SJCRH30 (cell line): Measurements from ENCODE around the gene KDM7A. TPM values are rescaled to one million over a fixed set of nuclear protein-coding genes. Genes with fewer than 3 reads are reported as not detected.
A peak's percentile ranks its signal among the peaks of the same experiment; 100 is the strongest.
"Not testable (repeated sequence)": the region's sequence is repeated elsewhere in the genome, so short reads cannot be mapped to it uniquely, and the experiment has no call there.

Source experiments
- DNase-seq, 2 experiments: peaks; one replicate each; pipeline ENCODE4 v3.0.0-alpha.2; 2015 to 2020
- H3K27ac ChIP-seq: fragments of 250-450 bp; sonication (Bioruptor Pico); 2 replicates; pipeline ENCODE4 v1.5.1; 2020; ENCODE audit warnings: mild to moderate bottlenecking, moderate library complexity
- H3K27me3 ChIP-seq: fragments of 250-450 bp; sonication (Bioruptor Pico); 2 replicates; pipeline ENCODE4 v1.5.1; 2020; ENCODE audit warnings: mild to moderate bottlenecking, moderate library complexity
- H3K36me3 ChIP-seq: fragments of 250-450 bp; sonication (Bioruptor Pico); 2 replicates; pipeline ENCODE4 v1.5.1; 2020; ENCODE audit warnings: mild to moderate bottlenecking, moderate library complexity
- H3K4me1 ChIP-seq: fragments of 250-450 bp; sonication (Bioruptor Pico); 2 replicates; pipeline ENCODE4 v1.5.1; 2020; ENCODE audit warnings: mild to moderate bottlenecking, moderate library complexity
- H3K4me3 ChIP-seq: fragments of 250-450 bp; sonication (Bioruptor Pico); 2 replicates; pipeline ENCODE4 v1.5.1; 2020; ENCODE audit warnings: mild to moderate bottlenecking, moderate library complexity
- H3K9me3 ChIP-seq: fragments of 250-450 bp; sonication (Bioruptor Pico); replicated peaks from 2 replicates; pipeline ENCODE4 v1.5.1; 2020; ENCODE audit warnings: mild to moderate bottlenecking, moderate library complexity
- total RNA-seq: library from RNA; depleted of rRNA; stranded (reverse); fragments of >200 nt; shearing (Covaris generic); gene quantifications from 2 replicates; pipeline ENCODE4 v1.2.3, GENCODE V29; 2014

The KDM7A gene
- total RNA-seq, 1 experiment from 2014 or later, result 1.8 TPM

GRCh38 chr7:140209866-140210609 is 33.3 kb upstream of the KDM7A start:
- DNase-seq, result no peak
- no peaks in the 10 kb centered on the region for H3K9me3 ChIP-seq
- no peaks in the 10 kb centered on the region for H3K4me1 ChIP-seq
- H3K36me3 ChIP-seq, result no peaks in the 10 kb centered on the region
- 0 out of 2 replicates have a peak, but pooled peaks cover 6% of the 10 kb centered on the region for H3K27me3 ChIP-seq
- no peak overlapping the region for H3K4me3 ChIP-seq
- no peak overlapping the region for H3K27ac ChIP-seq

GRCh38 chr7:140206616-140207389 is 30.0 kb upstream of the KDM7A start:
- Histone ChIP-seq H3K4me3 (no peak overlapping the region), H3K4me1 (no peaks in the 10 kb centered on the region), H3K36me3 (no peaks in the 10 kb centered on the region), H3K9me3 (no peaks in the 10 kb centered on the region), H3K27me3 (peaks cover 3% of the 10 kb centered on the region; the same call in 1 of the 2 replicates), H3K27ac (no peak overlapping the region)
- DNase-seq, result no peak

- Histone ChIP-seq H3K27ac (no peak overlapping the region), H3K9me3 (no peaks in the 10 kb centered on the region), H3K4me1 (no peaks in the 10 kb centered on the region), H3K36me3 (no peaks in the 10 kb centered on the region), H3K4me3 (no peak overlapping the region), H3K27me3 (peaks cover 3% of the 10 kb centered on the region; the same call in 1 of the 2 replicates)
- DNase-seq, result no peak
Observed at GRCh38 chr7:140205600-140205999, 28.8 kb upstream of the KDM7A start.

- no peaks in the 10 kb centered on the region for H3K4me1 ChIP-seq
- no peak overlapping the region for H3K4me3 ChIP-seq
- no peaks in the 10 kb centered on the region for H3K36me3 ChIP-seq
- H3K27me3 ChIP-seq, result peaks cover 3% of the 10 kb centered on the region; the same call in 1 of the 2 replicates
- DNase-seq, result no peak
- H3K9me3 ChIP-seq, result no peaks in the 10 kb centered on the region
- H3K27ac ChIP-seq, result no peak overlapping the region
Observed at GRCh38 chr7:140203556-140203955, 26.8 kb upstream of the KDM7A start.

GRCh38 chr7:140202942-140203341 is 26.2 kb upstream of the KDM7A start:
- H3K36me3 ChIP-seq, result not testable (repeated sequence)

GRCh38 chr7:140201393-140201792 is 24.6 kb upstream of the KDM7A start:
- Histone ChIP-seq H3K36me3 (no peaks in the 10 kb centered on the region), H3K9me3 (no peaks in the 10 kb centered on the region), H3K4me1 (no peaks in the 10 kb centered on the region), H3K4me3 (no peak overlapping the region), H3K27me3 (no peaks in the 10 kb centered on the region; the same call in 1 of the 2 replicates), H3K27ac (no peak overlapping the region)
- DNase-seq, result no peak

More at GRCh38 chr7:140202942-140203341, 26.2 kb upstream of the KDM7A start:
- not testable (repeated sequence) for DNase-seq, H3K27ac ChIP-seq, H3K27me3 ChIP-seq, H3K4me3 ChIP-seq, H3K9me3 ChIP-seq, H3K4me1 ChIP-seq

GRCh38 chr7:140200061-140200989 is 23.5 kb upstream of the KDM7A start:
- no peaks in the 10 kb centered on the region for H3K4me1 ChIP-seq
- DNase-seq, result peak; percentile 33 to 53
- H3K27ac ChIP-seq, result no peak overlapping the region
- H3K9me3 ChIP-seq, result no peaks in the 10 kb centered on the region
- H3K27me3 ChIP-seq, result no peaks in the 10 kb centered on the region; the same call in 1 of the 2 replicates
- H3K4me3 ChIP-seq, result no peak overlapping the region
- H3K36me3 ChIP-seq, result no peaks in the 10 kb centered on the region

- Histone ChIP-seq H3K9me3 (no peaks in the 10 kb centered on the region), H3K4me1 (no peaks in the 10 kb centered on the region), H3K36me3 (no peaks in the 10 kb centered on the region), H3K27me3 (no peaks in the 10 kb centered on the region; the same call in 1 of the 2 replicates), H3K27ac (no peak overlapping the region), H3K4me3 (no peak overlapping the region)
- DNase-seq, result no peak
Observed at GRCh38 chr7:140197938-140198337, 21.2 kb upstream of the KDM7A start.

GRCh38 chr7:140197218-140197890 is 20.6 kb upstream of the KDM7A start:
- H3K9me3 ChIP-seq, result no peaks in the 10 kb centered on the region
- no peak for DNase-seq
- no peaks in the 10 kb centered on the region for H3K4me1 ChIP-seq
- no peaks in the 10 kb centered on the region for H3K36me3 ChIP-seq
- H3K27me3 ChIP-seq, result no peaks in the 10 kb centered on the region; the same call in 1 of the 2 replicates
- H3K27ac ChIP-seq, result no peak overlapping the region
- H3K4me3 ChIP-seq, result no peak overlapping the region

GRCh38 chr7:140196361-140197217 is 19.8 kb upstream of the KDM7A start:
- no peak for DNase-seq

GRCh38 chr7:140195859-140196258 is 19.1 kb upstream of the KDM7A start:
- DNase-seq, result no peak
- no peak overlapping the region for H3K4me3 ChIP-seq
- no peaks in the 10 kb centered on the region for H3K36me3 ChIP-seq
- no peaks in the 10 kb centered on the region for H3K4me1 ChIP-seq
- no peaks in the 10 kb centered on the region for H3K27me3 ChIP-seq
- H3K9me3 ChIP-seq, result no peaks in the 10 kb centered on the region
- H3K27ac ChIP-seq, result no peak overlapping the region

More at GRCh38 chr7:140196361-140197217, 19.8 kb upstream of the KDM7A start:
- no peaks in the 10 kb centered on the region for H3K9me3 ChIP-seq
- no peak overlapping the region for H3K27ac ChIP-seq
- H3K27me3 ChIP-seq, result no peaks in the 10 kb centered on the region
- H3K36me3 ChIP-seq, result no peaks in the 10 kb centered on the region
- no peaks in the 10 kb centered on the region for H3K4me1 ChIP-seq
- no peak overlapping the region for H3K4me3 ChIP-seq

- Histone ChIP-seq H3K27me3 (no peaks in the 10 kb centered on the region), H3K4me1 (no peaks in the 10 kb centered on the region), H3K4me3 (no peak overlapping the region), H3K9me3 (no peaks in the 10 kb centered on the region), H3K36me3 (no peaks in the 10 kb centered on the region), H3K27ac (no peak overlapping the region)
- no peak for DNase-seq
Observed at GRCh38 chr7:140192620-140193019, 15.8 kb upstream of the KDM7A start.

GRCh38 chr7:140192176-140192575 is 15.4 kb upstream of the KDM7A start:
- Histone ChIP-seq H3K27ac (no peak overlapping the region), H3K4me1 (no peaks in the 10 kb centered on the region), H3K27me3 (no peaks in the 10 kb centered on the region), H3K9me3 (no peaks in the 10 kb centered on the region), H3K4me3 (no peak overlapping the region), H3K36me3 (no peaks in the 10 kb centered on the region)
- DNase-seq, result no peak
